NCI-H1105 (cell line): ENCODE results near the gene RBSN.

Experiments used
- DNase-seq: peaks from one replicate; lab custom pipeline; 2025; lab: John Stamatoyannopoulos, UW

Gene RBSN

GRCh38 chr3:15099364-15100098, 583 bp upstream of the RBSN start:
- no peak for DNase-seq

GRCh38 chr3:15097891-15098290, 1.1 kb downstream of the RBSN start:
- DNase-seq: no peak

- no peak for DNase-seq
Measured at GRCh38 chr3:15096046-15096445, 2.9 kb downstream of the RBSN start.

- DNase-seq: no peak
Measured at GRCh38 chr3:15094187-15094875, 4.6 kb downstream of the RBSN start.

- no peak for DNase-seq
Measured at GRCh38 chr3:15092686-15093085, 6.3 kb downstream of the RBSN start.

GRCh38 chr3:15091575-15091974, 7.4 kb downstream of the RBSN start:
- no peak for DNase-seq

GRCh38 chr3:15089201-15089600, 9.7 kb downstream of the RBSN start:
- DNase-seq: no peak

GRCh38 chr3:15086699-15087098, 12.2 kb downstream of the RBSN start:
- DNase-seq: no peak

- DNase-seq: no peak
Measured at GRCh38 chr3:15086263-15086662, 12.7 kb downstream of the RBSN start.

GRCh38 chr3:15083252-15083651, 15.7 kb downstream of the RBSN start:
- DNase-seq: no peak

- no peak for DNase-seq
Measured at GRCh38 chr3:15081960-15082664, 16.8 kb downstream of the RBSN start.

- no peak for DNase-seq
Measured at GRCh38 chr3:15079091-15079490, 19.9 kb downstream of the RBSN start.

- no peak for DNase-seq
Measured at GRCh38 chr3:15074500-15074899, 24.4 kb downstream of the RBSN start.

GRCh38 chr3:15071699-15072098, 27.2 kb downstream of the RBSN start:
- no peak for DNase-seq

- DNase-seq: no peak
Measured at GRCh38 chr3:15069441-15069840, 29.5 kb downstream of the RBSN start.

GRCh38 chr3:15066467-15066866, 32.5 kb downstream of the RBSN start:
- no peak for DNase-seq

GRCh38 chr3:15065550-15066007, 33.4 kb downstream of the RBSN start:
- DNase-seq: no peak

GRCh38 chr3:15064835-15065549, 34.0 kb downstream of the RBSN start, which contains the start of gene MRPS25:
TSS of gene MRPS25 (minus strand) at chr3:15065315. CDS start at chr3:15065194, 121 bp downstream.
- peak; percentile 59 for DNase-seq

GRCh38 chr3:15064299-15064834, 34.6 kb downstream of the RBSN start:
- DNase-seq: no peak

GRCh38 chr3:15063656-15064286, 35.2 kb downstream of the RBSN start:
- no peak for DNase-seq

- DNase-seq: no peak
Measured at GRCh38 chr3:15063238-15063637, 35.7 kb downstream of the RBSN start.
